Body of pancreas (tissue), 4 donors: Measurements from ENCODE around the gene NTRK2.

Experiments used
- CTCF ChIP-seq, 7 experiments: fragments of 450-650 bp in 4 of 7; fragments of 200-600 bp in 3 of 7; sonication (generic) in 3 of 7; IDR thresholded peaks; one replicate each; pipeline ENCODE4 v1.5.1; 2016 to 2019; ENCODE audit warnings: antibody characterized with exemption in 7 of 7
- POLR2A ChIP-seq, 3 donors: fragments of 450-650 bp; IDR thresholded peaks; one replicate each; pipeline ENCODE4 v1.6.1; 2016; ENCODE audit warnings: antibody characterized with exemption in 3 of 3, mild to moderate bottlenecking in 2 of 3

- TF ChIP-seq CTCF (IDR thresholded peaks at IDR 0.05) (no peak), POLR2A (IDR thresholded peaks at IDR 0.05) (no peak)
Measured at GRCh38 chr9:85038824-85039608, 369.5 kb downstream of the NTRK2 start.
